ENCODE measurements around the gene TUBB2B.

GRCh38 chr6:3239110-3239830 lies 11.8 kb upstream of the TUBB2B start:
- TF ChIP-seq POLR2A (IDR thresholded peaks at IDR 0.05): no peak
- peak in 1 of 2 donors; percentile 29 for TF ChIP-seq CTCF (IDR thresholded peaks at IDR 0.05)

Data from suprapubic skin (tissue), 3 donors.